Esophagus squamous epithelium (tissue), 5 donors: Measurements from ENCODE around the gene AATK. TPM values are rescaled to one million over a fixed set of nuclear protein-coding genes. Genes with fewer than 3 reads are reported as not detected.
A peak's percentile ranks its signal among the peaks of the same experiment; 100 is the strongest.

Source experiments
- DNase-seq: peaks from one replicate; lab custom pipeline; 2025; lab: John Stamatoyannopoulos, UW
- H3K27ac ChIP-seq, 4 donors: fragments of 200-600 bp; sonication (generic); one replicate each; pipeline ENCODE4 v1.5.1; 2016 to 2019; ENCODE audit warnings: mild to moderate bottlenecking in 1 of 4
- H3K27me3 ChIP-seq, 4 donors: fragments of 200-600 bp; sonication (generic); 1 replicate in 3 of 4; 2 replicates in 1 of 4; pipeline versions ENCODE4 v1.5.1 to v1.6.0; 2017 to 2021; ENCODE audit warnings: antibody characterized with exemption in 1 of 4
- H3K36me3 ChIP-seq, 3 donors: fragments of 200-600 bp; sonication (generic); one replicate each; pipeline ENCODE4 v1.5.1; 2016 to 2019
- H3K4me1 ChIP-seq, 3 donors: fragments of 200-600 bp; sonication (generic); one replicate each; pipeline ENCODE4 v1.5.1; 2017 to 2019
- H3K4me3 ChIP-seq, 4 donors: fragments of 200-600 bp; sonication (generic); 1 replicate in 3 of 4; 2 replicates in 1 of 4; pipeline ENCODE4 v1.5.1; 2016 to 2019; ENCODE audit warnings: mild to moderate bottlenecking in 2 of 4, moderate library complexity in 1 of 4
- H3K9me3 ChIP-seq, 3 donors: fragments of 200-600 bp; sonication (generic); one replicate each; pipeline ENCODE4 v1.5.1; 2016 to 2019
- POLR2A ChIP-seq, 4 donors: fragments of 450-650 bp; IDR thresholded peaks; one replicate each; pipeline ENCODE4 v1.6.1; 2017; ENCODE audit warnings: antibody characterized with exemption in 4 of 4, mild to moderate bottlenecking in 4 of 4, moderate library complexity in 3 of 4
- WGBS, 2 donors: methylation state at CpG; one replicate each; pipeline ENCODE4 v1.1.5; 2018; 5-methylcytosine and 5-hydroxymethylcytosine counted together
- intact Hi-C: fragments of 100-400 bp; cut with DNase I; formaldehyde crosslinking; loops from one replicate; pipeline ENCODE4 v1.15.0; 2022
- small RNA-seq, 4 donors: library from RNA; depleted of rRNA; stranded (forward); fragments of <200 nt; gene quantifications; one replicate each; pipeline ENCODE3, GENCODE V24; 2016
- total RNA-seq, 4 donors: library from RNA; depleted of rRNA; stranded (reverse); fragments of >200 nt; gene quantifications; one replicate each; pipeline ENCODE4 v1.1.0, GENCODE V29; 2016
- TF ChIP-seq, protein P1 (sequence below), 6 experiments: fragments of 450-650 bp in 4 of 6; fragments of 200-600 bp in 2 of 6; sonication (generic) in 2 of 6; IDR thresholded peaks; one replicate each; pipeline ENCODE4 v1.5.1; 2016 to 2019; ENCODE audit warnings: antibody characterized with exemption in 6 of 6, mild to moderate bottlenecking in 4 of 6, moderate library complexity in 4 of 6
- donor health status: DM: yes; HTN: yes; CAD: no.

AATK gene
- total RNA-seq, 4 donors from 2014 or later, result 0.57 to 1.5 (median 0.70) TPM; not detected in 1

DNA sequence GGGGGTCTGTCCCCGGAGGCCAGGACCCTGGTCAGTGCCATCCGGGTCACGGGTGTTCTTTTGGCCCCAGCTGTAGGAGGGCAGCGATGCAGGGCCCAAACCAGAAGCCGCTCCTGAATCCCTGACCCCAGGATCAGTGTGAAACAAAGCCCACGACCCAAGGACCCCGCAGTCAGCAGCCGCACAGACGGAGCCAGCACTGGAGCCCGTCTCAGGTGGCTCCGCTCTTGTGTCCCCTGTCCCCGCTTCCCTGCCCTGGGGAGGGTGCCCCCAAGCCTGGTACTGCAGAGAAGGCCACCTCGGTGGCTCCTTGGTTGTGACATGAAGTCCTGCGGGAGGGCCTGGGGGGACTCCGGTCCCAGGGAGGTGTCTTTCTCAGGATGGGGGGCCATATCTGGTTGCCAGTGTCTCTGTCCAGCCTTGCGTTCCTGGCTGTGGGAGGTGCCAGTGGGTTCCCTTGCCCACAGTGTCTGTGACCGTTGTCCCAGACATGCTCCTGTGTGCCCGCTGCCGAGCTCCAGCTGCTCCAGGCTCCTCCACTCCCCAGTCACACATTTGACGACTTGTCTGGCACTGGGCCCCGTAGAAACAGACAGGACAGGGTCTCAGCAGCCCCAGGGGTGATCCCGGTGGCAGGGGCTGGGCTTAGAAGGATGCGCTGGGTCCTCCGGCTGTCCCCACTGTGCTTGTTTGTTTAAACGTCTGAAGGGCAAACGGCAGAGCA is 97.4 kb downstream of the AATK start:
- no peak for TF ChIP-seq POLR2A (IDR thresholded peaks at IDR 0.05)
- TF ChIP-seq, protein P1, sequence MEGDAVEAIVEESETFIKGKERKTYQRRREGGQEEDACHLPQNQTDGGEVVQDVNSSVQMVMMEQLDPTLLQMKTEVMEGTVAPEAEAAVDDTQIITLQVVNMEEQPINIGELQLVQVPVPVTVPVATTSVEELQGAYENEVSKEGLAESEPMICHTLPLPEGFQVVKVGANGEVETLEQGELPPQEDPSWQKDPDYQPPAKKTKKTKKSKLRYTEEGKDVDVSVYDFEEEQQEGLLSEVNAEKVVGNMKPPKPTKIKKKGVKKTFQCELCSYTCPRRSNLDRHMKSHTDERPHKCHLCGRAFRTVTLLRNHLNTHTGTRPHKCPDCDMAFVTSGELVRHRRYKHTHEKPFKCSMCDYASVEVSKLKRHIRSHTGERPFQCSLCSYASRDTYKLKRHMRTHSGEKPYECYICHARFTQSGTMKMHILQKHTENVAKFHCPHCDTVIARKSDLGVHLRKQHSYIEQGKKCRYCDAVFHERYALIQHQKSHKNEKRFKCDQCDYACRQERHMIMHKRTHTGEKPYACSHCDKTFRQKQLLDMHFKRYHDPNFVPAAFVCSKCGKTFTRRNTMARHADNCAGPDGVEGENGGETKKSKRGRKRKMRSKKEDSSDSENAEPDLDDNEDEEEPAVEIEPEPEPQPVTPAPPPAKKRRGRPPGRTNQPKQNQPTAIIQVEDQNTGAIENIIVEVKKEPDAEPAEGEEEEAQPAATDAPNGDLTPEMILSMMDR (IDR thresholded peaks at IDR 0.05), result no peak
- DNase-seq, result no peak
- H3K27ac ChIP-seq, result no peak overlapping the region
- 78 to 85% methylated on average over 4 to 8 of the region's 26 CpGs for WGBS, 2 donors
- peaks cover 30 to 70% (median 37%) of the 10 kb centered on the region in 3 donors for H3K4me1 ChIP-seq
- intact Hi-C loops, result no loop called here
- H3K27me3 ChIP-seq, result no peaks in the 10 kb centered on the region
- H3K36me3 ChIP-seq, result peaks cover 0 to 71% (median 0%) of the 10 kb centered on the region in 3 donors
- H3K4me3 ChIP-seq, result no peak overlapping the region
- H3K9me3 ChIP-seq, result no peaks in the 10 kb centered on the region

DNA sequence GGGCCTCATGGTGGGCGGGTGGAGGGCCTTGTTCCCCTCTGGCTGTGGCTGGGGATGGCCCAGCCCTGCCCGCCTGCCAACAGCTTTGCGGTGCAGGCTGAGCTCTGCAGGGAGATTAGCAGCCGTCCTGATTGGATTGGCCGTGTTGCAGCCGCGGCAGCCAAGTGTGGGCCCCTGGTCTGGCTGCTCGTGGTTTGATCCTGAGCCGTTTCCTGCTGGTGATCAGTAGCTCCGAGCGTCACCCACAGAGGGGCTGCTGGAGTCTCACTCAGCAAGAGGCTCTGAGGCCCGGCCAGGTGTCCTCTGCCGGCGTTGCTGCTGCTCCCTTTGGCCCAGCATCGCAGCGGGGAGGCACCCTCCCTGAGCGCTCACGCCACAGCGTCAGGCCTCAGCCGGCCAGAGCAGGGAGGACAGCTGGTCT is 98.6 kb downstream of the AATK start:
- DNase-seq, result no peak
- no peak for TF ChIP-seq POLR2A (IDR thresholded peaks at IDR 0.05)
- TF ChIP-seq, protein P1 (IDR thresholded peaks at IDR 0.05), result no peak
- Histone ChIP-seq H3K4me3 (no peak overlapping the region), H3K4me1 (peaks cover 39 to 70% (median 43%) of the 10 kb centered on the region in 3 donors), H3K9me3 (no peaks in the 10 kb centered on the region), H3K36me3 (peaks cover 0 to 70% (median 6%) of the 10 kb centered on the region in 3 donors), H3K27ac (peak overlapping the region in 3 of 4 donors; percentile 93 to 95 (median 93)), H3K27me3 (no peaks in the 10 kb centered on the region)
- 72% methylated on average over 8 of the region's 20 CpGs; no CpG with 5 or more reads in 1 of the 2 donors for WGBS, 2 donors
- intact Hi-C loops, result no loop called here

Small RNA genes within 50 kb of the gene (small RNA-seq; reads per million reads assigned to genes)
- gene MIR1250 (0 reads per million in 4 donors), gene MIR3065 (13.9 to 30.5 (median 19.0) reads per million in 4 donors), gene MIR657 (0 to 0.18 (median 0) reads per million in 4 donors)

Other genes starting within 250 kb of the AATK start
- gene CHMP6, start 174.4 kb downstream of the AATK start, total RNA-seq, result 10 to 100 TPM; 16.7 to 23.8 (median 22.1) TPM
- gene BAIAP2, start 131.1 kb downstream of the AATK start, total RNA-seq, result 100 to 1,000 TPM in 3 of 4 donors, 10 to 100 TPM in 1; 87.8 to 175 (median 105) TPM
- gene PVALEF, start 714 bp downstream of the AATK start, total RNA-seq, result not detected
- gene CEP131, start 56.7 kb upstream of the AATK start, total RNA-seq, result 1 to 10 TPM; 5.5 to 8.1 (median 6.0) TPM
- gene TEPSIN, start 72.8 kb upstream of the AATK start, total RNA-seq, result 10 to 100 TPM; 16.7 to 42.9 (median 23.3) TPM
- 10 to 100 TPM; 22.0 to 67.0 (median 34.3) TPM for gene NDUFAF8, start 73.1 kb upstream of the AATK start, total RNA-seq
- gene SLC38A10, start 129.1 kb upstream of the AATK start, total RNA-seq, result 10 to 100 TPM; 37.8 to 49.8 (median 45.3) TPM
- gene BAHCC1, start 229.2 kb upstream of the AATK start, total RNA-seq, result 10 to 100 TPM in 1 of 4 donors, 1 to 10 TPM in 3; 3.8 to 10.6 (median 5.4) TPM